ENCODE measurements around the gene TAOK2. TPM values are rescaled to one million over a fixed set of nuclear protein-coding genes. Genes with fewer than 3 reads are reported as not detected.
"Not testable (repeated sequence)": the region's sequence is repeated elsewhere in the genome, so short reads cannot be mapped to it uniquely, and the experiment has no call there.

Gene TAOK2
- total and polyA plus RNA-seq, 2 donors = 18.5 to 28.7 TPM

DNA sequence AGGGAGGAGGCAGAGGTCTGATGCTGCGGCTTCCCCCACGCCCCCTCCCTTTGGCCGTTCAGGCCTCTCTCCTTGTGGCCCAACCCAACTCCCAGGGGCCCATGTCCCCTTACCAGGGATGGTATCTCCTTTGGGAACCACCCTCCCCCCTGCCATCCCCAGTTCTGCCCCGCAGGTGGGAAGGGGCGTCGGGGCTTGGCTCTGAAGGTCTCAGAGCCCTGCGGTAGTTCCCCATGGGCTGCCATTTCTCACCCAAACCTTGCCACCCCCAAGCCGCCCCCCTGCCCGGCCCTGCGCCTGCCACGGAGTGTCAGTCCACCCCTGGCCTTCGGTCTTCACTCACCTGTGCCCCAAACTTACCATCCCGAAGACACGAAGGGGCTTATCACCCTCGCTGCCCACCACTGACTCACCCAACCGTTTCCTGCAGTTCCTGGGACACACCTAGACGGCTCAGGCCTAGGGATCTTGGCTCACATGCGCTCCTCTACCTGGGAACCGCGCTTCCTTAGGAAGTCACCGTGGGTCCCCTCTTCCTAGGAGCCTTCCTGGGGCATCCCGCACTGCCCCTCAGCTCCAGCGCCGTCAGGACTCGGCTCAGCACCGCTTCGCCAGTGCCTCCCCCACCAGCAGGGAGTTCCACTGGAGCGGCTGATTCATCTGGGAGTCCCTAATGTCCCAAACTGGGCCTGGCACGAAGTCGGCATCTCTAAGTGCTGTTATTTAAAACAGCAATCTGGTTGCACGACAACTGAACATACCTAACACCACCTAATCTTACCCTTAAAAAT lies 38.2 kb downstream of the TAOK2 start:
- Histone ChIP-seq H3K27ac (ENCODE audit: low read depth in 1 of 2, low read length in 1 of 2) (no peak overlapping the region), H3K4me1 (ENCODE audit: control insufficient read depth in 2 of 2, insufficient read depth in 2 of 2, low read length in 2 of 2) (peaks cover 7 to 12% of the 10 kb centered on the region in 2 donors), H3K4me3 (ENCODE audit: low read length in 2 of 2) (peak overlapping the region in 1 of 2 donors; percentile 53), H3K27me3 (ENCODE audit: control insufficient read depth in 2 of 2, insufficient read depth in 1 of 2, low read length in 1 of 2) (peaks cover 29 to 74% of the 10 kb centered on the region in 2 donors), H3K9me3 (ENCODE audit: control insufficient read depth in 2 of 2, insufficient read depth in 1 of 2, low read length in 1 of 2) (peaks cover 1 to 10% of the 10 kb centered on the region in 2 donors), H3K36me3 (ENCODE audit: control insufficient read depth in 2 of 2, insufficient read depth in 2 of 2, low read length in 1 of 2) (peaks cover 0 to 5% of the 10 kb centered on the region in 2 donors)
- DNase-seq (ENCODE audit: low read depth in 6 of 9, low spot score in 9 of 9) = no peak
- WGBS = 25% methylated on average over 31 of the region's 31 CpGs

DNA sequence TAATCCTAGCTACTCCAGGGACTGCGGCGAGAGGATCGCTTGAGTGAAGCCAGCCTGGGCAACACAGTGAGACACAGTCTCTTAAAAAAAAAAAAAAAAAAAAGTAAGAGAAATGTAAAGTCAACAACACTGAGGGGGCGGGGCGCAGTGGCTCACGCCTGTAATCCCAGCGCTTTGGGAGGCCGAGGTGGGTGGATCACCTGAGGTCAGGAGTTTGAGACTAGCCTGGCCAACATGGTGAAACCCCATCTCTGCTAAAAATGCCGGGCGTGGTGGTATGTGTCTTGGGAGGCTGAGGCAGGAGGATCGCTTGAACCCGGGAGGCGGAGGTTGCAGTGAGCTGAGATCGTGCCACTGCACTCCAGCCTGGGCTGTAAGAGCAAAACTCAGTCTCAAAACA lies 38.9 kb downstream of the TAOK2 start:
- not testable (repeated sequence) for H3K36me3 ChIP-seq (ENCODE audit: control insufficient read depth in 2 of 2, insufficient read depth in 2 of 2, low read length in 1 of 2); H3K4me3 ChIP-seq (ENCODE audit: low read length in 2 of 2); DNase-seq (ENCODE audit: low read depth in 6 of 9, low spot score in 9 of 9); H3K27ac ChIP-seq (ENCODE audit: low read depth in 1 of 2, low read length in 1 of 2)
- peaks cover 29 to 74% of the 10 kb centered on the region in 2 donors for H3K27me3 ChIP-seq (ENCODE audit: control insufficient read depth in 2 of 2, insufficient read depth in 1 of 2, low read length in 1 of 2)
- peaks cover 1 to 10% of the 10 kb centered on the region in 2 donors for H3K9me3 ChIP-seq (ENCODE audit: control insufficient read depth in 2 of 2, insufficient read depth in 1 of 2, low read length in 1 of 2)
- peaks cover 7 to 12% of the 10 kb centered on the region in 2 donors for H3K4me1 ChIP-seq (ENCODE audit: control insufficient read depth in 2 of 2, insufficient read depth in 2 of 2, low read length in 2 of 2)
- 87% methylated on average over 14 of the region's 14 CpGs for WGBS

DNA sequence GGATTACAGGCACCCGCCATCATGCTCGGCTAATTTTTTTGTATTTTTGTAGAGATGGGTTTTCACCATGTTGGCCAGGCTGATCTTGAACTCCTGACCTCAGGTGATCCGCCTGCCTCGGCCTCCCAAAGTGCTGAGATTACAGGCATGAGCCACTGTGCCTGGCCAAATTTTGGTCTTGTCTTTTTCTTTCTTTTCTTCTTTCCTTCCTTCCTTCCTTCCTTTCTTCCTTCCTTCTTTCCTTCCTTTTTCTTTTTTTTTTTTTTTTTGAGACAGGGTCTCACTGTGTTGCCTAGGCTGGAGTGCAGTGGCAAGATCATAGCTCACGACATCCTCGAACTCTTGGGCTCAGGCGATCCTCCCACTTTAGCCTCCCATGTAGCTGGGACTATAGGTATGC lies 41.8 kb downstream of the TAOK2 start:
- WGBS = 98% methylated on average over 7 of the region's 7 CpGs
- not testable (repeated sequence) for H3K4me1 ChIP-seq (ENCODE audit: control insufficient read depth in 2 of 2, insufficient read depth in 2 of 2, low read length in 2 of 2); DNase-seq (ENCODE audit: low read depth in 6 of 9, low spot score in 9 of 9); H3K4me3 ChIP-seq (ENCODE audit: low read length in 2 of 2); H3K9me3 ChIP-seq (ENCODE audit: control insufficient read depth in 2 of 2, insufficient read depth in 1 of 2, low read length in 1 of 2); H3K27ac ChIP-seq (ENCODE audit: low read depth in 1 of 2, low read length in 1 of 2); H3K36me3 ChIP-seq (ENCODE audit: control insufficient read depth in 2 of 2, insufficient read depth in 2 of 2, low read length in 1 of 2)
- peaks cover 20 to 62% of the 10 kb centered on the region in 2 donors for H3K27me3 ChIP-seq (ENCODE audit: control insufficient read depth in 2 of 2, insufficient read depth in 1 of 2, low read length in 1 of 2)

DNA sequence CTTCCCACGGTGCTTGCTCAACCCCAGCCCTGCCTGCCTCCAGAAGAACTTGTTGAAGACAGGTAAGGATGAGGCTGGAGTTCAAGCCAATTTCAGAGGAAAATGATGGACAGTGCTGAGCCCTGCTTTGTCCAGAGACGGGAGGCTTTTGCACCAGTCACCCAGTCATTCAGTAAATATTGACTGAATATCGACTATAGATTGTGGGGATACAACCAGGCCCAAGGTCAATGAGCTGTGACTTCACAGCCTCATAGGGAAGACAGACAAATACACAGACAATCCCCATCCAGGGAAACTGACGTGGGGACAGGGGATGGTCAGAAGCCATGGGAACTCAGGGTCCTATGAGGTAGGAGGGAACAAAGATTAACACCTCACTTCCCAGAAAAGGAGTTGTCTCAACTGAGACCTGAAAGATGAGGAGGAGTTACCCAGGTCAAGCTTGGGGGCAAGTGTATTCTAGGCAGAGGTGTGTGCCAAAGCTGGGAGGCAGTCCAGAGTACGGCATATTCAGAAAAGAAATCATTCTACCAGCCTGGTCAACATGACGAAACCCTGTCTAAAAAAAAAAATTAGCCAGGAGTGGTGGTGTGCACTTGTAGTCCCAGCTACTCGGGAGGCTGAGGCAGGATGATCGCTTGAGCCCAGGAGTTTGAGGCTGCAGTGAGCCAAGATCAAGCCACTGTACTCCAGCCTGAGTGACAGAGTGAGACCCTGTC lies 43.0 kb downstream of the TAOK2 start:
- H3K27me3 ChIP-seq (ENCODE audit: control insufficient read depth in 2 of 2, insufficient read depth in 1 of 2, low read length in 1 of 2) = peaks cover 8 to 62% of the 10 kb centered on the region in 2 donors
- no peaks in the 10 kb centered on the region for H3K36me3 ChIP-seq (ENCODE audit: control insufficient read depth in 2 of 2, insufficient read depth in 2 of 2, low read length in 1 of 2)
- WGBS = 91% methylated on average over 8 of the region's 8 CpGs
- peaks cover 1 to 9% of the 10 kb centered on the region in 2 donors for H3K9me3 ChIP-seq (ENCODE audit: control insufficient read depth in 2 of 2, insufficient read depth in 1 of 2, low read length in 1 of 2)
- DNase-seq (ENCODE audit: low read depth in 6 of 9, low spot score in 9 of 9) = no peak
- no peak overlapping the region for H3K4me3 ChIP-seq (ENCODE audit: low read length in 2 of 2)
- peaks cover 0 to 12% of the 10 kb centered on the region in 2 donors for H3K4me1 ChIP-seq (ENCODE audit: control insufficient read depth in 2 of 2, insufficient read depth in 2 of 2, low read length in 2 of 2)
- H3K27ac ChIP-seq (ENCODE audit: low read depth in 1 of 2, low read length in 1 of 2) = no peak overlapping the region

DNA sequence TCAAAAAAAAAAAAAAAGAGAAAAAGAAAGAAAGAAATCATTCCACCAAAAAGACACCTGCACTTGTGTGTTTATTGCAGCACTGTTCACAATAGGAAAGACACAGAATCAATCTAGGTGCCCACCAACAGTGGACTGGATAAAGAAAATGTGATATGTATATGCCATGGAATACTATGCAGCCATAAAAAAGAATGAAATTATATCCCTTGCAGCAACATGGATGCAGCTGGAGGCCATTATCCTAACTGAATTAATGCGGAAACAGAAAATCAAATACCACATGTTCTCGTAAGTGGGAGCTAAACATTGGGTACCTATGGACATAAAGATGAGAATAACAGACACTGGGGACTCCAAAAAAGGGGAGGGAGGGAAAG lies 43.6 kb downstream of the TAOK2 start:
- Histone ChIP-seq H3K27ac (ENCODE audit: low read depth in 1 of 2, low read length in 1 of 2) (no peak overlapping the region), H3K4me1 (ENCODE audit: control insufficient read depth in 2 of 2, insufficient read depth in 2 of 2, low read length in 2 of 2) (peaks cover 0 to 12% of the 10 kb centered on the region in 2 donors), H3K9me3 (ENCODE audit: control insufficient read depth in 2 of 2, insufficient read depth in 1 of 2, low read length in 1 of 2) (peaks cover 0 to 5% of the 10 kb centered on the region in 2 donors), H3K27me3 (ENCODE audit: control insufficient read depth in 2 of 2, insufficient read depth in 1 of 2, low read length in 1 of 2) (peaks cover 3 to 57% of the 10 kb centered on the region in 2 donors), H3K4me3 (ENCODE audit: low read length in 2 of 2) (no peak overlapping the region), H3K36me3 (ENCODE audit: control insufficient read depth in 2 of 2, insufficient read depth in 2 of 2, low read length in 1 of 2) (no peaks in the 10 kb centered on the region)
- no peak for DNase-seq (ENCODE audit: low read depth in 6 of 9, low spot score in 9 of 9)
- 97% methylated on average over 2 of the region's 2 CpGs for WGBS

DNA sequence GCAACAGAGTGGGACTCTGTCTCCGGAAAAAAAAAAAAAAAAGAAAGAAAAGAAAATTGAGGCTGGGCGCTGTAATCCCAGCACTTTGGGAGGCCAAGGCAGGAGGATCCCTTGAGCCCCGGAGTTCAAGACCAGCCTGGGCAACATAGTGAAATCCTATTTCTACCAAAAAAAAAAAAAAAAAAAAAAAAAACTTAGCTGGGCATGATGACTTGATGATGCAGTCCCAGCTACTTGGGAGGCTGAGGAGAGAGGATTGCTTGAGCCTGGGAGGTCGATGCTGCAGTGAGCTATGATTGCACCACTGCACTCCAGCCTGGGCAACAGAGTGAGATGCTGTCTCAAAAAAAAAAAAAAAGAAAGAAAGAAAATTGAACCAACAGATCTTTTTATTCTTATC lies 44.3 kb downstream of the TAOK2 start:
- peaks cover 0 to 51% of the 10 kb centered on the region in 2 donors for H3K27me3 ChIP-seq (ENCODE audit: control insufficient read depth in 2 of 2, insufficient read depth in 1 of 2, low read length in 1 of 2)
- not testable (repeated sequence) for H3K9me3 ChIP-seq (ENCODE audit: control insufficient read depth in 2 of 2, insufficient read depth in 1 of 2, low read length in 1 of 2); H3K27ac ChIP-seq (ENCODE audit: low read depth in 1 of 2, low read length in 1 of 2); DNase-seq (ENCODE audit: low read depth in 6 of 9, low spot score in 9 of 9); H3K36me3 ChIP-seq (ENCODE audit: control insufficient read depth in 2 of 2, insufficient read depth in 2 of 2, low read length in 1 of 2); H3K4me3 ChIP-seq (ENCODE audit: low read length in 2 of 2)
- WGBS = 95% methylated on average over 4 of the region's 4 CpGs
- H3K4me1 ChIP-seq (ENCODE audit: control insufficient read depth in 2 of 2, insufficient read depth in 2 of 2, low read length in 2 of 2) = peaks cover 0 to 12% of the 10 kb centered on the region in 2 donors

- peaks cover 0 to 5% of the 10 kb centered on the region in 2 donors for H3K9me3 ChIP-seq (ENCODE audit: control insufficient read depth in 2 of 2, insufficient read depth in 1 of 2, low read length in 1 of 2)
- 88% methylated on average over 4 of the region's 4 CpGs for WGBS
- peaks cover 0 to 51% of the 10 kb centered on the region in 2 donors for H3K27me3 ChIP-seq (ENCODE audit: control insufficient read depth in 2 of 2, insufficient read depth in 1 of 2, low read length in 1 of 2)
- H3K4me3 ChIP-seq (ENCODE audit: low read length in 2 of 2) = no peak overlapping the region
- H3K4me1 ChIP-seq (ENCODE audit: control insufficient read depth in 2 of 2, insufficient read depth in 2 of 2, low read length in 2 of 2) = peaks cover 0 to 12% of the 10 kb centered on the region in 2 donors
- no peaks in the 10 kb centered on the region for H3K36me3 ChIP-seq (ENCODE audit: control insufficient read depth in 2 of 2, insufficient read depth in 2 of 2, low read length in 1 of 2)
- DNase-seq (ENCODE audit: low read depth in 6 of 9, low spot score in 9 of 9) = no peak
- no peak overlapping the region for H3K27ac ChIP-seq (ENCODE audit: low read depth in 1 of 2, low read length in 1 of 2)
Observed at GRCh38 chr16:30018731-30019158, 45.1 kb downstream of the TAOK2 start.

- no peak for DNase-seq (ENCODE audit: low read depth in 6 of 9, low spot score in 9 of 9)
- Histone ChIP-seq H3K9me3 (ENCODE audit: control insufficient read depth in 2 of 2, insufficient read depth in 1 of 2, low read length in 1 of 2) (peaks cover 0 to 7% of the 10 kb centered on the region in 2 donors), H3K27ac (ENCODE audit: low read depth in 1 of 2, low read length in 1 of 2) (no peak within 1 kb of the TSS), H3K4me3 (ENCODE audit: low read length in 2 of 2) (no peak within 1 kb of the TSS), H3K4me1 (ENCODE audit: control insufficient read depth in 2 of 2, insufficient read depth in 2 of 2, low read length in 2 of 2) (peaks cover 0 to 12% of the 10 kb centered on the region in 2 donors), H3K36me3 (ENCODE audit: control insufficient read depth in 2 of 2, insufficient read depth in 2 of 2, low read length in 1 of 2) (no peaks in the 10 kb centered on the region), H3K27me3 (ENCODE audit: control insufficient read depth in 2 of 2, insufficient read depth in 1 of 2, low read length in 1 of 2) (peaks cover 2 to 72% of the 10 kb centered on the region in 2 donors)
- WGBS = 94% methylated on average over 6 of the region's 6 CpGs
Observed at GRCh38 chr16:30022887-30023286, 49.2 kb downstream of the TAOK2 start, which contains the start of gene C16orf92. TSS of gene C16orf92 (plus strand) at chr16:30023198. CDS start at chr16:30023341, 143 bp downstream.

DNA sequence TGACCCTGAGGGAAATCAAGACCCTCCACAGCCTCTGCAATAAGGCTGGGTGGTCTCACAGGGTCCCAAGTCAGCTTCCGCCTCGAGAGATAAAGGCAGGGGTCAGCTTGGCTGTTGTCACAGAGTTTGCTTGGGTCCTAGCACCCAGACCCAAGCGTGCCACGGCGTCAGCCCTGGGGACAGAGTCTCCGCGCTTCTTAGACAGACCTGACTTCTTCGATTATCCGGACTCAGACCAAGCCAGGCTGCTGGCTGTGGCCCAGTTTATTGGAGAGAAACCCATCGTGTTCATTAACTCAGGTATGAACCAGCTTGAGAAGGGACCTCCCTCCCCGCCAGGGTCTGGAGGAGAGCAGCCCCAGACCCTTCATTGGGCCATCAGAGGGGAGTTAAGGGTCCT lies 49.9 kb downstream of the TAOK2 start:
- peaks cover 0 to 12% of the 10 kb centered on the region in 2 donors for H3K4me1 ChIP-seq (ENCODE audit: control insufficient read depth in 2 of 2, insufficient read depth in 2 of 2, low read length in 2 of 2)
- no peaks in the 10 kb centered on the region for H3K36me3 ChIP-seq (ENCODE audit: control insufficient read depth in 2 of 2, insufficient read depth in 2 of 2, low read length in 1 of 2)
- no peak for DNase-seq (ENCODE audit: low read depth in 6 of 9, low spot score in 9 of 9)
- no peak overlapping the region for H3K27ac ChIP-seq (ENCODE audit: low read depth in 1 of 2, low read length in 1 of 2)
- H3K9me3 ChIP-seq (ENCODE audit: control insufficient read depth in 2 of 2, insufficient read depth in 1 of 2, low read length in 1 of 2) = peaks cover 0 to 9% of the 10 kb centered on the region in 2 donors
- peaks cover 8 to 79% of the 10 kb centered on the region in 2 donors for H3K27me3 ChIP-seq (ENCODE audit: control insufficient read depth in 2 of 2, insufficient read depth in 1 of 2, low read length in 1 of 2)
- WGBS = 92% methylated on average over 11 of the region's 11 CpGs
- no peak overlapping the region for H3K4me3 ChIP-seq (ENCODE audit: low read length in 2 of 2)
